NCI-H2227 treated with DMSO at 0.1 percent for 48 hours (cell line): ENCODE data around the gene SHROOM3.
A peak's percentile ranks its signal among the peaks of the same experiment; 100 is the strongest.
"Not testable (repeated sequence)": the region's sequence is repeated elsewhere in the genome, so short reads cannot be mapped to it uniquely, and the experiment has no call there.

ENCODE experiments used
- DNase-seq: peaks from one replicate; lab custom pipeline; 2025; lab: John Stamatoyannopoulos, UW

Gene SHROOM3

GRCh38 chr4:76697129-76697803 lies 262.2 kb downstream of the SHROOM3 start:
- no peak for DNase-seq

GRCh38 chr4:76698141-76698540 lies 263.1 kb downstream of the SHROOM3 start:
- no peak for DNase-seq

- DNase-seq: no peak
These were observed 264.8 kb downstream of the SHROOM3 start for GRCh38 chr4:76699751-76700310.

- DNase-seq: no peak
These were observed 267.6 kb downstream of the SHROOM3 start for GRCh38 chr4:76702440-76703122.

- no peak for DNase-seq
These were observed 268.1 kb downstream of the SHROOM3 start for GRCh38 chr4:76703123-76703490.

- no peak for DNase-seq
These were observed 268.6 kb downstream of the SHROOM3 start for GRCh38 chr4:76703676-76704075.

- DNase-seq: no peak
These were observed 269.3 kb downstream of the SHROOM3 start for GRCh38 chr4:76704133-76704881.

GRCh38 chr4:76705472-76705871 lies 270.4 kb downstream of the SHROOM3 start:
- DNase-seq: no peak

GRCh38 chr4:76706581-76706980 lies 271.6 kb downstream of the SHROOM3 start:
- DNase-seq: no peak

- DNase-seq: no peak
These were observed 274.1 kb downstream of the SHROOM3 start for GRCh38 chr4:76708971-76709771.

- no peak for DNase-seq
These were observed 274.7 kb downstream of the SHROOM3 start for GRCh38 chr4:76709772-76710090.

- DNase-seq: no peak
These were observed 277.5 kb downstream of the SHROOM3 start for GRCh38 chr4:76712564-76712963.

GRCh38 chr4:76714226-76714625 lies 279.2 kb downstream of the SHROOM3 start:
- DNase-seq: no peak

- DNase-seq: peak; percentile 25
These were observed 281.0 kb downstream of the SHROOM3 start for GRCh38 chr4:76716020-76716419.

- DNase-seq: no peak
These were observed 281.6 kb downstream of the SHROOM3 start for GRCh38 chr4:76716658-76717057.

- no peak for DNase-seq
These were observed 282.4 kb downstream of the SHROOM3 start for GRCh38 chr4:76717431-76717830.

GRCh38 chr4:76718021-76718420 lies 283.0 kb downstream of the SHROOM3 start:
- DNase-seq: no peak

GRCh38 chr4:76718831-76719230 lies 283.8 kb downstream of the SHROOM3 start:
- DNase-seq: no peak

GRCh38 chr4:76720121-76720520 lies 285.1 kb downstream of the SHROOM3 start:
- no peak for DNase-seq

GRCh38 chr4:76722146-76722545 lies 287.1 kb downstream of the SHROOM3 start:
- not testable (repeated sequence) for DNase-seq

GRCh38 chr4:76722838-76723237 lies 287.8 kb downstream of the SHROOM3 start:
- DNase-seq: no peak

GRCh38 chr4:76723373-76723772 lies 288.3 kb downstream of the SHROOM3 start:
- DNase-seq: no peak
